ENCODE measurements around the gene APBB2.

APBB2 gene

GRCh38 chr4:41215969-41216293, 1.6 kb upstream of the APBB2 start (continued):
- TF ChIP-seq CSDC2 (CRISPR knock-in tag; IDR thresholded peaks at IDR 0.05) (no peak), ZNF70 (CRISPR knock-in tag; IDR thresholded peaks at IDR 0.05) (no peak), ZFP30 (CRISPR knock-in tag; IDR thresholded peaks at IDR 0.05) (no peak), GLIS3 (CRISPR knock-in tag; IDR thresholded peaks at IDR 0.05) (no peak), ARNTL (CRISPR knock-in tag; IDR thresholded peaks at IDR 0.05; ENCODE audit: borderline replicate concordance, low read depth) (no peak), CREB5 (CRISPR knock-in tag; IDR thresholded peaks at IDR 0.05; ENCODE audit: low read depth) (no peak), ESRRG (CRISPR knock-in tag; IDR thresholded peaks at IDR 0.05) (no peak)

GRCh38 chr4:41215155-41215554, 813 bp upstream of the APBB2 start:
- no peak for TF ChIP-seq TSHZ2 (CRISPR knock-in tag; IDR thresholded peaks at IDR 0.05)
- TF ChIP-seq CSRNP3 (CRISPR knock-in tag; IDR thresholded peaks at IDR 0.05), result no peak
- no peak for TF ChIP-seq OSR1 (CRISPR knock-in tag; IDR thresholded peaks at IDR 0.05)
- TF ChIP-seq TOX (CRISPR knock-in tag; IDR thresholded peaks at IDR 0.05; ENCODE audit: borderline replicate concordance), result no peak
- no peak for TF ChIP-seq GLIS3 (CRISPR knock-in tag; IDR thresholded peaks at IDR 0.05)
- TF ChIP-seq PPARA (CRISPR knock-in tag; IDR thresholded peaks at IDR 0.05; ENCODE audit: borderline replicate concordance), result no peak
- TF ChIP-seq BACH2 (CRISPR knock-in tag; IDR thresholded peaks at IDR 0.05; ENCODE audit: borderline replicate concordance), result no peak
- no peak for TF ChIP-seq ZNF565 (CRISPR knock-in tag; conservative IDR thresholded peaks at IDR 0.05; ENCODE audit: low read depth)
- no peak for TF ChIP-seq POU6F1 (CRISPR knock-in tag; IDR thresholded peaks at IDR 0.05; ENCODE audit: borderline replicate concordance, low read depth)
- no peak for TF ChIP-seq ISL1 (CRISPR knock-in tag; IDR thresholded peaks at IDR 0.05)
- TF ChIP-seq PATZ1 (CRISPR knock-in tag; IDR thresholded peaks at IDR 0.05; ENCODE audit: borderline replicate concordance), result no peak
- no peak for TF ChIP-seq ESRRG (CRISPR knock-in tag; IDR thresholded peaks at IDR 0.05)
- no peak for ATAC-seq

- ATAC-seq, result no peak; the same call in 2 of the 3 replicates
Measured at GRCh38 chr4:41214825-41215146, 444 bp upstream of the APBB2 start.

GRCh38 chr4:41213625-41214135, 662 bp downstream of the APBB2 start:
- peak; percentile 29 for ATAC-seq
- TF ChIP-seq ZNF8 (CRISPR knock-in tag; IDR thresholded peaks at IDR 0.05) (peak; percentile 36; the same call in 1 of the 2 replicates), ZFP30 (CRISPR knock-in tag; IDR thresholded peaks at IDR 0.05) (no peak)

More at GRCh38 chr4:41214825-41215146, 444 bp upstream of the APBB2 start:
- TF ChIP-seq PPARA (CRISPR knock-in tag; IDR thresholded peaks at IDR 0.05; ENCODE audit: borderline replicate concordance), result no peak

Data from SK-N-SH treated with all-trans-retinoic acid at 6 μM for 48 hours (cell line).